HepG2 (cell line): ENCODE measurements around the gene SGTB. TPM values are rescaled to one million over a fixed set of nuclear protein-coding genes. Genes with fewer than 3 reads are reported as not detected.

Source experiments
- ELF1 ChIP-seq: sonication (generic); formaldehyde crosslinking; IDR thresholded peaks from 2 replicates; pipeline ENCODE4 v1.4.0; 2020; ENCODE audit warnings: missing genetic modification reagents
- ETS1 ChIP-seq: sonication (generic); formaldehyde crosslinking; IDR thresholded peaks from 2 replicates; pipeline ENCODE4 v1.4.0; 2020; ENCODE audit warnings: missing genetic modification reagents
- GZF1 ChIP-seq: sonication (generic); formaldehyde crosslinking; IDR thresholded peaks from 2 replicates; pipeline ENCODE4 v1.5.1; 2020; ENCODE audit warnings: mild to moderate bottlenecking, missing genetic modification reagents
- HDAC6 ChIP-seq: fragments of 200-600 bp; sonication (generic); IDR thresholded peaks from 2 replicates; pipeline ENCODE4 v1.7.0; 2017; ENCODE audit warnings: mild to moderate bottlenecking, antibody characterized with exemption, low read length, low read depth
- HOXA3 ChIP-seq: sonication (generic); formaldehyde crosslinking; IDR thresholded peaks from 2 replicates; pipeline ENCODE4 v1.5.0; 2020; ENCODE audit warnings: missing genetic modification reagents
- ISL2 ChIP-seq: sonication (generic); formaldehyde crosslinking; IDR thresholded peaks from 2 replicates; pipeline ENCODE4 v1.5.0; 2020; ENCODE audit warnings: missing genetic modification reagents
- JUND ChIP-seq: sonication (generic); formaldehyde crosslinking; IDR thresholded peaks from 2 replicates; pipeline ENCODE4 v1.8.0; 2022; ENCODE audit warnings: mild to moderate bottlenecking, missing genetic modification reagents
- KIAA2018 ChIP-seq: sonication (generic); formaldehyde crosslinking; IDR thresholded peaks from 2 replicates; pipeline ENCODE4 v1.5.0; 2020; ENCODE audit warnings: mild to moderate bottlenecking, missing genetic modification reagents, borderline replicate concordance
- MXD1 ChIP-seq: sonication (generic); formaldehyde crosslinking; IDR thresholded peaks from 2 replicates; pipeline ENCODE4 v1.4.0; 2020; ENCODE audit warnings: mild to moderate bottlenecking, missing genetic modification reagents
- NPAS2 ChIP-seq: sonication (generic); formaldehyde crosslinking; IDR thresholded peaks from 2 replicates; pipeline ENCODE4 v1.8.0; 2022; ENCODE audit warnings: mild to moderate bottlenecking, missing genetic modification reagents, borderline replicate concordance
- TCF7 ChIP-seq: sonication (generic); IDR thresholded peaks from 2 replicates; pipeline ENCODE4 v1.6.1; 2016; ENCODE audit warnings: antibody characterized with exemption, low read depth
- THAP11 ChIP-seq: IDR thresholded peaks from 2 replicates; pipeline ENCODE4 v1.6.1; 2016; ENCODE audit warnings: missing biosample characterization, missing genetic modification reagents
- ZBTB25 ChIP-seq: IDR thresholded peaks from 2 replicates; pipeline ENCODE4 v1.6.1; 2018; ENCODE audit warnings: missing genetic modification reagents
- ZNF607 ChIP-seq: sonication (generic); formaldehyde crosslinking; IDR thresholded peaks from 2 replicates; pipeline ENCODE4 v1.5.1; 2020; ENCODE audit warnings: missing genetic modification reagents, mild to moderate bottlenecking, borderline replicate concordance
- ZNF619 ChIP-seq: sonication (generic); formaldehyde crosslinking; IDR thresholded peaks from 2 replicates; pipeline ENCODE4 v1.4.0; 2020; ENCODE audit warnings: mild to moderate bottlenecking, missing genetic modification reagents
- polyA plus RNA-seq, 8 experiments: library from polyadenylated mRNA; depleted of rRNA in 3 of 8; stranded (reverse) in 7 of 8; unstranded in 1 of 8; fragments of >200 nt; fragmentation: Illumina TruSeq in 4 of 8; extraction: Trizol in 4 of 8; gene quantifications; 2 replicates each; pipeline versions ENCODE4 v1.2.1 to v1.2.3, GENCODE V29; 2011 to 2016; ENCODE audit warnings: low read depth in 4 of 8, missing spikeins in 1 of 8, mixed read lengths in 1 of 8; ENCODE audit not compliant: insufficient read depth in 1 of 8
- total RNA-seq, 5 experiments: library from RNA; depleted of rRNA; stranded (reverse); fragments of >200 nt; fragmentation: Illumina TruSeq; extraction: Trizol; gene quantifications; 2 replicates each; pipeline ENCODE4 v1.2.3, GENCODE V29; 2016; ENCODE audit warnings: low read depth in 1 of 5

Gene SGTB
- total and polyA plus RNA-seq, 2 of the 13 experiments (the other 11 are each of a cell fraction or from before 2014, with no cell fraction given), result 5.2 to 11.2 TPM

- TF ChIP-seq KIAA2018 (no peak), HDAC6 (no peak), ISL2 (CRISPR knock-in tag) (0 out of 2 replicates have a peak, but pooled peaks have one; percentile 36), ELF1 (peak; percentile 63), ZNF607 (no peak), NPAS2 (no peak), JUND (CRISPR knock-in tag) (no peak), ETS1 (CRISPR knock-in tag) (no peak), HOXA3 (peak; percentile 73; the same call in 1 of the 2 replicates), MXD1 (CRISPR knock-in tag) (no peak), TCF7 (no peak), THAP11 (peak; percentile 96), GZF1 (CRISPR knock-in tag) (no peak), ZNF619 (CRISPR knock-in tag) (no peak), ZBTB25 (CRISPR knock-in tag) (0 out of 2 replicates have a peak, but pooled peaks have one; percentile 38)
Observed at GRCh38 chr5:65624571-65625555, 97.0 kb downstream of the SGTB start, which contains the start of the genes SHLD3 and TRAPPC13 (continued).
